KMS-11 (cell line): ENCODE measurements around the gene SMAD3.
"Not testable (repeated sequence)": the region's sequence is repeated elsewhere in the genome, so short reads cannot be mapped to it uniquely, and the experiment has no call there.

ENCODE experiments used
- H2AFZ ChIP-seq: fragments of 200-600 bp; sonication (generic); 2 replicates; pipeline ENCODE4 v1.6.1; 2016; ENCODE audit warnings: antibody characterized with exemption, mixed run types, low read depth
- H3K27ac ChIP-seq: fragments of 200-600 bp; sonication (generic); 2 replicates; pipeline ENCODE4 v1.6.1; 2016; ENCODE audit warnings: mild to moderate bottlenecking, mixed run types
- H3K27me3 ChIP-seq: fragments of 200-600 bp; sonication (generic); 2 replicates; pipeline ENCODE4 v1.6.1; 2017; ENCODE audit warnings: mild to moderate bottlenecking, low read depth, mixed run types, moderate library complexity; ENCODE audit not compliant: insufficient read depth
- H3K36me3 ChIP-seq: fragments of 200-600 bp; sonication (generic); 2 replicates; pipeline ENCODE4 v1.6.1; 2017; ENCODE audit warnings: mild to moderate bottlenecking, mixed run types; ENCODE audit not compliant: insufficient read depth
- H3K4me1 ChIP-seq: fragments of 200-600 bp; sonication (generic); 2 replicates; pipeline ENCODE4 v1.6.1; 2016; ENCODE audit warnings: mild to moderate bottlenecking, low read depth, mixed run types; ENCODE audit not compliant: poor library complexity, severe bottlenecking
- H3K4me2 ChIP-seq: fragments of 200-600 bp; sonication (generic); 2 replicates; pipeline ENCODE4 v1.7.0; 2016; ENCODE audit warnings: mild to moderate bottlenecking, mixed run types
- H3K4me3 ChIP-seq: fragments of 200-600 bp; sonication (generic); IDR thresholded peaks from 2 replicates; pipeline ENCODE4 v1.6.1; 2017; ENCODE audit warnings: low read depth, low read length, mixed read lengths; ENCODE audit not compliant: insufficient read depth
- H3K79me2 ChIP-seq: fragments of 200-600 bp; sonication (generic); 2 replicates; pipeline ENCODE4 v1.6.1; 2016; ENCODE audit warnings: low read depth, mixed run types; ENCODE audit not compliant: insufficient read depth
- H3K9ac ChIP-seq: fragments of 200-600 bp; sonication (generic); 2 replicates; pipeline ENCODE4 v1.6.1; 2016; ENCODE audit warnings: mild to moderate bottlenecking, mixed run types
- H4K20me1 ChIP-seq: fragments of 200-600 bp; sonication (generic); 2 replicates; pipeline ENCODE4 v1.6.1; 2016; ENCODE audit warnings: mild to moderate bottlenecking, mixed run types; ENCODE audit not compliant: insufficient read depth
- TF ChIP-seq, protein P1 (sequence below): fragments of 200-600 bp; sonication (generic); conservative IDR thresholded peaks from 2 replicates; pipeline ENCODE4 v1.6.1; 2017; ENCODE audit warnings: low read depth, mild to moderate bottlenecking, antibody characterized with exemption, low read length, moderate library complexity, mixed read lengths

SMAD3 gene

DNA sequence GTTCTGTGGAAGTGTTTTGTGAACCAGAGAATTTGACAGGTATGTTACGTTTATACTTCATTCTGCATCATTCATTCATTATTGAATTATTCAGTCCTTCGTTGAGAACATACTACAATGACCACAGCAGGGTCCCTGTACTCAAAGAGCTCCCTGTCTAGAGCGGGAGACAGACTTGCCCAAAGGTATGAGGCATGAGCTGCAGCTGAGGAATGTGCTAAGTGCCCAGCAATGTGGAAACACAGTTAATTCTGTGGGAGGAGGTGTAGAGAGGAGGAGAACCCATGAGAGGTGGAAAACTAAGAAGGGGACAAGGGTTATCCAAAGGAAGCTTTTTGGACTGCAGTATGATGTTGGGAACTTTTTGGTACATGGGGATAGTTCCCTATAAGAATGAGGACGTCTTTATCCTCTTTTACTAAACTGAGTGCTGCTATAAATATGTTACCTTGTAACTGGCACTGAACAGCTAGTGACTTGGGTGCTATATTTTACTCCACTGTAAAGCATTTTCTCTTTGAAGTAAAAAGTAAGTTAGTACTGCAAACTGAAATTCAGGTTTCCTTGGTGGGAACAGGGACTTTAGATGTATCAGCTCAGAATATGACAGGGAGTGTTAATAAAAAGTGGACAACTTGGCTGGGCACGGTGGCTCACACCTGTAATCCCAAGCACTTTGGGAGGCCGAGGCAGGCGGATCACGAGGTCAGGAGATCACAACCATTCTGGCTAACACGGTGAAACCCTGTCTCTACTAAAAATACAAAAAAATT is 5.7 kb downstream of the SMAD3 start:
- H3K27ac ChIP-seq = no peak overlapping the region
- no peaks in the 10 kb centered on the region for H4K20me1 ChIP-seq
- H2AFZ ChIP-seq = no peak overlapping the region
- no peaks in the 10 kb centered on the region for H3K36me3 ChIP-seq
- no peaks in the 10 kb centered on the region; the same call in 1 of the 2 replicates for H3K79me2 ChIP-seq
- no peak overlapping the region for H3K9ac ChIP-seq
- peaks cover 42% of the 10 kb centered on the region for H3K4me1 ChIP-seq
- H3K4me3 ChIP-seq = no peak overlapping the region
- no peaks in the 10 kb centered on the region; the same call in 1 of the 2 replicates for H3K27me3 ChIP-seq
- H3K4me2 ChIP-seq = no peak overlapping the region
- TF ChIP-seq, protein P1, sequence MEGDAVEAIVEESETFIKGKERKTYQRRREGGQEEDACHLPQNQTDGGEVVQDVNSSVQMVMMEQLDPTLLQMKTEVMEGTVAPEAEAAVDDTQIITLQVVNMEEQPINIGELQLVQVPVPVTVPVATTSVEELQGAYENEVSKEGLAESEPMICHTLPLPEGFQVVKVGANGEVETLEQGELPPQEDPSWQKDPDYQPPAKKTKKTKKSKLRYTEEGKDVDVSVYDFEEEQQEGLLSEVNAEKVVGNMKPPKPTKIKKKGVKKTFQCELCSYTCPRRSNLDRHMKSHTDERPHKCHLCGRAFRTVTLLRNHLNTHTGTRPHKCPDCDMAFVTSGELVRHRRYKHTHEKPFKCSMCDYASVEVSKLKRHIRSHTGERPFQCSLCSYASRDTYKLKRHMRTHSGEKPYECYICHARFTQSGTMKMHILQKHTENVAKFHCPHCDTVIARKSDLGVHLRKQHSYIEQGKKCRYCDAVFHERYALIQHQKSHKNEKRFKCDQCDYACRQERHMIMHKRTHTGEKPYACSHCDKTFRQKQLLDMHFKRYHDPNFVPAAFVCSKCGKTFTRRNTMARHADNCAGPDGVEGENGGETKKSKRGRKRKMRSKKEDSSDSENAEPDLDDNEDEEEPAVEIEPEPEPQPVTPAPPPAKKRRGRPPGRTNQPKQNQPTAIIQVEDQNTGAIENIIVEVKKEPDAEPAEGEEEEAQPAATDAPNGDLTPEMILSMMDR = no peak

DNA sequence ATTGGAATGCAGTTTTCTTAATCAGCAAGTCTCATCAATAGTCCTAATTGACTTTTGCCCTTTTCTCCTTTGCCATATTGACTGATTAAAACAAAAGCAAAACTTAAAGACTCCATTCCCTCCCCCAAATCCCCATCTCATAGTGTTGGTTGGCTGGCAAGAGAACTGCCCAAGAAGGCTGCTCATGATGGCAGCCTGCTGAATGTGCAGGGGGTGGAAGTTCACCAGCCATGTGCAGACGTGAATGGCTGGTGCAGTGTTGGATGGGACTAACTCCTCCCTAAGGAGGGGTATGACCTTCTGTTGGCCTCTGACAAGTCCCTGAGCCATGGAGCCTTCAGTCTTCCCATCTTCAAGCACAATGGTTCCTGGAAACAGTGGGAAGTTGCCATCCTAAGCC is 7.0 kb downstream of the SMAD3 start:
- H3K36me3 ChIP-seq = no peaks in the 10 kb centered on the region
- H3K9ac ChIP-seq = no peak overlapping the region
- H4K20me1 ChIP-seq = no peaks in the 10 kb centered on the region
- no peak overlapping the region for H3K27ac ChIP-seq
- H3K4me1 ChIP-seq = peaks cover 38% of the 10 kb centered on the region
- no peaks in the 10 kb centered on the region for H3K79me2 ChIP-seq
- H3K4me2 ChIP-seq = no peak overlapping the region
- TF ChIP-seq, protein P1 = no peak
- no peak overlapping the region for H2AFZ ChIP-seq
- H3K27me3 ChIP-seq = no peaks in the 10 kb centered on the region; the same call in 1 of the 2 replicates
- H3K4me3 ChIP-seq = no peak overlapping the region

DNA sequence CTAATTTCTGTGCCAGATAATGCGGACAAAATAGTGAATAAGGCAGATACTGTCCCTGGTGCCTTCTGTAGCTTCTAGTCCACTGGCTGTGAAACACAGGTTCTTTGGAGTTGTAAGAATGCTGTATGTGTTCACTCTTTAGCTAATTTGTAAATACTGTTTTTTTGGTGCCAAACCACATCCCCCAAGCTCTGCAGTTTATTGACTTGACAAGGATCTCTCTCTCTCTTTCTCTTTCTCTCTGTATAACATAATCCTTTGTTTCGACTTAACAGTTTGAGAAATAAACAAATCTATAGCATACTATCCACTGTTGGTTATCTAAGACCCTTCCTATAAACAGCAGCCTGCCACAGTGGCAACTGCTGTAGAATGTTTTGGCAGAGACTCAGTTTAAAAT is 7.6 kb downstream of the SMAD3 start:
- Histone ChIP-seq H3K27ac (no peak overlapping the region), H3K27me3 (no peaks in the 10 kb centered on the region), H3K79me2 (no peaks in the 10 kb centered on the region), H4K20me1 (no peaks in the 10 kb centered on the region), H3K36me3 (no peaks in the 10 kb centered on the region), H3K9ac (no peak overlapping the region), H3K4me2 (no peak overlapping the region), H2AFZ (no peak overlapping the region), H3K4me3 (no peak overlapping the region), H3K4me1 (peaks cover 33% of the 10 kb centered on the region)
- TF ChIP-seq, protein P1 = no peak

DNA sequence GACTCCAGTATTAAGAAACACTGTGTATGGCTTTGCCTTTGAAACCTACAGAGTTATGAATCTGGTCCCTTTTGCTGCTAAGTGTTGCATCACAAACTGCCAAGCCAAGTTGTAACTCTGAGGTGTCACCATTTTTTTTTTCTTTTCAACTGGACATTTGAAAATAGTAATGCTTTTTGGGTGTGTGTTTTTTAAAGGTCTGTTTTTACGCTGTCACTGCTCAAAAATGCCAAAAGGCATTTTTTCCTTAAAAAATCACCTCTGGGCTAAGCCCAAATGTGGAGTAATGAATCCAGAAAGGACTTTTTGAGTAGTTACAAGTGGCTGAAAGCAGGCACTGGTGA is 9.5 kb downstream of the SMAD3 start:
- Histone ChIP-seq H2AFZ (no peak overlapping the region), H3K4me3 (no peak overlapping the region), H3K79me2 (no peaks in the 10 kb centered on the region), H3K27ac (no peak overlapping the region), H3K27me3 (no peaks in the 10 kb centered on the region), H3K4me1 (peaks cover 21% of the 10 kb centered on the region), H3K36me3 (no peaks in the 10 kb centered on the region), H3K4me2 (no peak overlapping the region), H4K20me1 (no peaks in the 10 kb centered on the region), H3K9ac (no peak overlapping the region)
- TF ChIP-seq, protein P1 = no peak

DNA sequence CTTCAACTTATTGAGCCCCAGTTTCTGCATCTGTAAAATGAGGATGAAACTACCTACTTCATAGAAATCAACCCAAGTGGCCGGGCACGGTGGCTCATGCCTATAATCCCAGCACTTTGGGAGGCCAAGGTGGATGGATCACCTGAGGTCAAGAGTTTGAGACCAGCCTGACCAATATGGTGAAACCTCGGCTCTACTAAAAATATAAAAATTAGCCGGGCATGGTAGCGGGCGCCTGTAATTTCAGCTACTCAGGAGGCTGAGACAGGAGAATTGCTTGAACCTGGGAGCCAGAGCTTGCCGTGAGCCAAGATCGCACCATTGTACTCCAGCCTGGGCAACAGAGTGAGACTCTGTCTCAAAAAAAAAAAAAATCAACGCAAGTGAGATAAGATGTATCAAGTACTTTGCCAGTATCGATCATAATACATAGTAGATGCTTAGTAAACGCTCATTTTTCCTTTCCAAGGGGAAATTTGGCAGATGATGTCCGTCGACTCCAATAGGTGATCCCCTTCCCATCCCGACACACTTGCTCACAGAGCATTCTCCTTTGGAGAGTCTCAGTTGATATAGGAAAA is 10.2 kb downstream of the SMAD3 start:
- H3K4me3 ChIP-seq, H4K20me1 ChIP-seq, H3K36me3 ChIP-seq, H3K27ac ChIP-seq, H3K9ac ChIP-seq, H2AFZ ChIP-seq, H3K79me2 ChIP-seq, H3K27me3 ChIP-seq, H3K4me2 ChIP-seq: not testable (repeated sequence)
- H3K4me1 ChIP-seq = peaks cover 29% of the 10 kb centered on the region
